SK-N-SH treated with all-trans-retinoic acid at 6 μM for 48 hours (cell line): Measurements from ENCODE around the gene RAPH1.
A peak's percentile ranks its signal among the peaks of the same experiment; 100 is the strongest.

Experiments used
- ATAC-seq: fragments of 200-7000 bp; cut with Tn5 transposase; 3 replicates; pipeline ENCODE4 v1.9.1; 2020; ENCODE audit warnings: mild to moderate bottlenecking, moderate library complexity
- ARNTL ChIP-seq: fragments of 450-650 bp; formaldehyde crosslinking; IDR thresholded peaks from 2 replicates; pipeline ENCODE4 v1.5.0; 2020; ENCODE audit warnings: low read depth, mild to moderate bottlenecking, moderate library complexity, borderline replicate concordance
- BACH2 ChIP-seq: fragments of 250-450 bp; sonication (Bioruptor Pico); IDR thresholded peaks from 2 replicates; pipeline ENCODE4 v1.9.0; 2021; ENCODE audit warnings: mild to moderate bottlenecking, borderline replicate concordance
- CSDC2 ChIP-seq: fragments of 250-450 bp; sonication (Bioruptor Pico); IDR thresholded peaks from 2 replicates; pipeline ENCODE4 v1.5.0; 2020; ENCODE audit warnings: mild to moderate bottlenecking, moderate library complexity
- ESRRG ChIP-seq: fragments of 250-450 bp; sonication (Bioruptor Pico); IDR thresholded peaks from 2 replicates; pipeline ENCODE4 v1.6.1; 2021; ENCODE audit warnings: mild to moderate bottlenecking
- GLIS3 ChIP-seq: fragments of 250-450 bp; sonication (Bioruptor Pico); IDR thresholded peaks from 2 replicates; pipeline ENCODE4 v1.5.0; 2020; ENCODE audit warnings: mild to moderate bottlenecking, moderate library complexity
- ISL1 ChIP-seq: fragments of 250-450 bp; sonication (Bioruptor Pico); IDR thresholded peaks from 2 replicates; pipeline ENCODE4 v2.1.2; 2022; ENCODE audit warnings: mild to moderate bottlenecking, moderate library complexity
- OSR1 ChIP-seq: fragments of 250-450 bp; sonication (Bioruptor Pico); IDR thresholded peaks from 2 replicates; pipeline ENCODE4 v1.8.0; 2022; ENCODE audit warnings: moderate library complexity, mild to moderate bottlenecking, inconsistent platforms
- PPARA ChIP-seq: fragments of 250-450 bp; sonication (Bioruptor Pico); IDR thresholded peaks from 2 replicates; pipeline ENCODE4 v1.5.0; 2020; ENCODE audit warnings: mild to moderate bottlenecking, borderline replicate concordance
- RARB ChIP-seq: fragments of 250-450 bp; sonication (Bioruptor Pico); IDR thresholded peaks from 2 replicates; pipeline ENCODE4 v1.8.0; 2021; ENCODE audit warnings: mild to moderate bottlenecking, moderate library complexity
- SNAI2 ChIP-seq: fragments of 250-450 bp; sonication (Bioruptor Pico); IDR thresholded peaks from 2 replicates; pipeline ENCODE4 v1.5.0; 2020; ENCODE audit warnings: mild to moderate bottlenecking, moderate library complexity
- TCF4 ChIP-seq: fragments of 250-450 bp; sonication (Bioruptor Pico); IDR thresholded peaks from 2 replicates; pipeline ENCODE4 v1.8.0; 2021; ENCODE audit warnings: mild to moderate bottlenecking, moderate library complexity, borderline replicate concordance
- TOX ChIP-seq: fragments of 250-450 bp; sonication (Bioruptor Pico); IDR thresholded peaks from 2 replicates; pipeline ENCODE4 v1.8.0; 2021; ENCODE audit warnings: mild to moderate bottlenecking, moderate library complexity, borderline replicate concordance
- TSHZ2 ChIP-seq: fragments of 250-450 bp; sonication (Bioruptor Pico); IDR thresholded peaks from 2 replicates; pipeline ENCODE4 v1.5.0; 2020; ENCODE audit warnings: mild to moderate bottlenecking, moderate library complexity
- ZC3H10 ChIP-seq: fragments of 250-450 bp; sonication (Bioruptor Pico); IDR thresholded peaks from 2 replicates; pipeline ENCODE4 v1.5.1; 2021; ENCODE audit warnings: mild to moderate bottlenecking, moderate library complexity
- ZFP3 ChIP-seq: fragments of 250-450 bp; sonication (Bioruptor Pico); IDR thresholded peaks from 2 replicates; pipeline ENCODE4 v1.5.0; 2020; ENCODE audit warnings: mild to moderate bottlenecking, moderate library complexity
- ZNF565 ChIP-seq: fragments of 450-650 bp; formaldehyde crosslinking; conservative IDR thresholded peaks from 2 replicates; pipeline ENCODE4 v1.5.0; 2020; ENCODE audit warnings: low read depth, mild to moderate bottlenecking, moderate library complexity
- ZNF70 ChIP-seq: fragments of 450-650 bp; formaldehyde crosslinking; IDR thresholded peaks from 2 replicates; pipeline ENCODE4 v1.5.0; 2020; ENCODE audit warnings: mild to moderate bottlenecking, moderate library complexity
- ZNF8 ChIP-seq: fragments of 450-650 bp; formaldehyde crosslinking; IDR thresholded peaks from 2 replicates; pipeline ENCODE4 v1.5.0; 2020; ENCODE audit warnings: mild to moderate bottlenecking, moderate library complexity
- TF ChIP-seq, protein P1 (sequence below): fragments of 250-450 bp; sonication (Bioruptor Pico); IDR thresholded peaks from 2 replicates; pipeline ENCODE4 v1.5.1; 2021; ENCODE audit warnings: mild to moderate bottlenecking, moderate library complexity
- TF ChIP-seq, protein P2 (sequence below): fragments of 250-450 bp; sonication (Bioruptor Pico); IDR thresholded peaks from 2 replicates; pipeline ENCODE4 v1.8.0; 2021; ENCODE audit warnings: low read depth, mild to moderate bottlenecking, moderate library complexity, borderline replicate concordance
- TF ChIP-seq, protein P3 (sequence below): fragments of 250-450 bp; sonication (Bioruptor Pico); IDR thresholded peaks from 2 replicates; pipeline ENCODE4 v1.8.0; 2020; ENCODE audit warnings: mild to moderate bottlenecking, moderate library complexity, borderline replicate concordance

The RAPH1 gene

GRCh38 chr2:203427061-203427460 lies 108.0 kb downstream of the RAPH1 start:
- TF ChIP-seq ZNF8 (CRISPR knock-in tag) (no peak), ZC3H10 (CRISPR knock-in tag) (0 out of 2 replicates have a peak, but pooled peaks have one; percentile 12), TOX (CRISPR knock-in tag) (peak; percentile 70; the same call in 1 of the 2 replicates)
- TF ChIP-seq, all 23 proteins: peak for 2
- peak; percentile 75 for ATAC-seq

- no peak for ATAC-seq
- TF ChIP-seq SNAI2 (CRISPR knock-in tag) (no peak), ISL1 (CRISPR knock-in tag) (no peak), ESRRG (CRISPR knock-in tag) (no peak), PPARA (CRISPR knock-in tag) (no peak), TOX (CRISPR knock-in tag) (no peak), ZNF70 (CRISPR knock-in tag) (no peak), ZC3H10 (CRISPR knock-in tag) (no peak), CSDC2 (CRISPR knock-in tag) (no peak), ZFP3 (CRISPR knock-in tag) (no peak), GLIS3 (no peak), ZNF8 (CRISPR knock-in tag) (no peak), RARB (CRISPR knock-in tag) (no peak), TCF4 (no peak), OSR1 (no peak), ARNTL (CRISPR knock-in tag) (no peak), BACH2 (CRISPR knock-in tag) (no peak)
- TF ChIP-seq, protein P1, sequence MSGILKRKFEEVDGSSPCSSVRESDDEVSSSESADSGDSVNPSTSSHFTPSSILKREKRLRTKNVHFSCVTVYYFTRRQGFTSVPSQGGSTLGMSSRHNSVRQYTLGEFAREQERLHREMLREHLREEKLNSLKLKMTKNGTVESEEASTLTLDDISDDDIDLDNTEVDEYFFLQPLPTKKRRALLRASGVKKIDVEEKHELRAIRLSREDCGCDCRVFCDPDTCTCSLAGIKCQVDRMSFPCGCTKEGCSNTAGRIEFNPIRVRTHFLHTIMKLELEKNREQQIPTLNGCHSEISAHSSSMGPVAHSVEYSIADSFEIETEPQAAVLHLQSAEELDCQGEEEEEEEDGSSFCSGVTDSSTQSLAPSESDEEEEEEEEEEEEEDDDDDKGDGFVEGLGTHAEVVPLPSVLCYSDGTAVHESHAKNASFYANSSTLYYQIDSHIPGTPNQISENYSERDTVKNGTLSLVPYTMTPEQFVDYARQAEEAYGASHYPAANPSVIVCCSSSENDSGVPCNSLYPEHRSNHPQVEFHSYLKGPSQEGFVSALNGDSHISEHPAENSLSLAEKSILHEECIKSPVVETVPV: no peak
Observed at GRCh38 chr2:203418271-203418670, 116.8 kb downstream of the RAPH1 start.

GRCh38 chr2:203413796-203414195 lies 121.3 kb downstream of the RAPH1 start:
- ATAC-seq: no peak
- TF ChIP-seq ESRRG (CRISPR knock-in tag) (no peak), GLIS3 (no peak), CSDC2 (CRISPR knock-in tag) (no peak), ZFP3 (CRISPR knock-in tag) (no peak), ZNF565 (CRISPR knock-in tag) (no peak), ARNTL (CRISPR knock-in tag) (no peak), TOX (CRISPR knock-in tag) (no peak), RARB (CRISPR knock-in tag) (no peak), TSHZ2 (CRISPR knock-in tag) (no peak), ZNF70 (CRISPR knock-in tag) (no peak), TCF4 (no peak), BACH2 (CRISPR knock-in tag) (no peak), OSR1 (no peak)
- TF ChIP-seq, protein P2, sequence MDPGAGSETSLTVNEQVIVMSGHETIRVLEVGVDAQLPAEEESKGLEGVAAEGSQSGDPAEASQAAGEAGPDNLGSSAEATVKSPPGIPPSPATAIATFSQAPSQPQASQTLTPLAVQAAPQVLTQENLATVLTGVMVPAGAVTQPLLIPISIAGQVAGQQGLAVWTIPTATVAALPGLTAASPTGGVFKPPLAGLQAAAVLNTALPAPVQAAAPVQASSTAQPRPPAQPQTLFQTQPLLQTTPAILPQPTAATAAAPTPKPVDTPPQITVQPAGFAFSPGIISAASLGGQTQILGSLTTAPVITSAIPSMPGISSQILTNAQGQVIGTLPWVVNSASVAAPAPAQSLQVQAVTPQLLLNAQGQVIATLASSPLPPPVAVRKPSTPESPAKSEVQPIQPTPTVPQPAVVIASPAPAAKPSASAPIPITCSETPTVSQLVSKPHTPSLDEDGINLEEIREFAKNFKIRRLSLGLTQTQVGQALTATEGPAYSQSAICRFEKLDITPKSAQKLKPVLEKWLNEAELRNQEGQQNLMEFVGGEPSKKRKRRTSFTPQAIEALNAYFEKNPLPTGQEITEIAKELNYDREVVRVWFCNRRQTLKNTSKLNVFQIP: no peak
- TF ChIP-seq, protein P3, sequence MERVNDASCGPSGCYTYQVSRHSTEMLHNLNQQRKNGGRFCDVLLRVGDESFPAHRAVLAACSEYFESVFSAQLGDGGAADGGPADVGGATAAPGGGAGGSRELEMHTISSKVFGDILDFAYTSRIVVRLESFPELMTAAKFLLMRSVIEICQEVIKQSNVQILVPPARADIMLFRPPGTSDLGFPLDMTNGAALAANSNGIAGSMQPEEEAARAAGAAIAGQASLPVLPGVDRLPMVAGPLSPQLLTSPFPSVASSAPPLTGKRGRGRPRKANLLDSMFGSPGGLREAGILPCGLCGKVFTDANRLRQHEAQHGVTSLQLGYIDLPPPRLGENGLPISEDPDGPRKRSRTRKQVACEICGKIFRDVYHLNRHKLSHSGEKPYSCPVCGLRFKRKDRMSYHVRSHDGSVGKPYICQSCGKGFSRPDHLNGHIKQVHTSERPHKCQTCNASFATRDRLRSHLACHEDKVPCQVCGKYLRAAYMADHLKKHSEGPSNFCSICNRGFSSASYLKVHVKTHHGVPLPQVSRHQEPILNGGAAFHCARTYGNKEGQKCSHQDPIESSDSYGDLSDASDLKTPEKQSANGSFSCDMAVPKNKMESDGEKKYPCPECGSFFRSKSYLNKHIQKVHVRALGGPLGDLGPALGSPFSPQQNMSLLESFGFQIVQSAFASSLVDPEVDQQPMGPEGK: no peak
